Thymus (tissue), 11 donors: Measurements from ENCODE around the gene EEFSEC. TPM values are rescaled to one million over a fixed set of nuclear protein-coding genes. Genes with fewer than 3 reads are reported as not detected.

Source experiments
- DNase-seq, 9 donors: peaks; one replicate each; pipeline ENCODE4 v3.0.0-alpha.2; 2013; ENCODE audit warnings: low spot score in 9 of 9, low read depth in 6 of 9, missing footprints in 1 of 9
- H3K27ac ChIP-seq, 2 donors: one replicate each; pipeline ENCODE4 v1.5.1; 2013; ENCODE audit warnings: control low read depth in 1 of 2, low read depth in 1 of 2, low read length in 1 of 2, mild to moderate bottlenecking in 1 of 2, moderate library complexity in 1 of 2
- H3K27me3 ChIP-seq, 2 donors: one replicate each; pipeline ENCODE4 v1.5.1; 2013; ENCODE audit warnings: low read length in 1 of 2; ENCODE audit not compliant: control insufficient read depth in 2 of 2, insufficient read depth in 1 of 2
- H3K36me3 ChIP-seq, 2 donors: one replicate each; pipeline ENCODE4 v1.5.1; 2013; ENCODE audit warnings: low read length in 1 of 2, mild to moderate bottlenecking in 1 of 2, moderate library complexity in 1 of 2; ENCODE audit not compliant: control insufficient read depth in 2 of 2, insufficient read depth in 2 of 2
- H3K4me1 ChIP-seq, 2 donors: one replicate each; pipeline ENCODE4 v1.5.1; 2013; ENCODE audit warnings: low read length in 2 of 2; ENCODE audit not compliant: control insufficient read depth in 2 of 2, insufficient read depth in 2 of 2
- H3K4me3 ChIP-seq, 2 donors: one replicate each; pipeline ENCODE4 v1.5.1; 2013; ENCODE audit warnings: low read length in 2 of 2, control low read depth in 1 of 2, mild to moderate bottlenecking in 1 of 2
- H3K9me3 ChIP-seq, 2 donors: one replicate each; pipeline ENCODE4 v1.5.1; 2013; ENCODE audit warnings: low read length in 1 of 2, mild to moderate bottlenecking in 1 of 2; ENCODE audit not compliant: control insufficient read depth in 2 of 2, insufficient read depth in 1 of 2
- WGBS: extraction: QIAGEN DNeasy Blood & Tissue Kit; methylation state at CpG from one replicate; pipeline ENCODE4 v1.1.7; 2013; 5-methylcytosine and 5-hydroxymethylcytosine counted together
- polyA plus RNA-seq: library from polyadenylated mRNA; stranded (reverse); fragments of 200-250 nt; gene quantifications from one replicate; pipeline ENCODE4 v1.2.3, GENCODE V29; 2013
- total RNA-seq: library from RNA; stranded (reverse); fragments of 120-200 nt; gene quantifications from one replicate; pipeline ENCODE4 v1.2.4, GENCODE V29; 2013
- donor health status: healthy.

Gene EEFSEC
- total and polyA plus RNA-seq, 2 donors, result 6.5 to 13.1 TPM

GRCh38 chr3:128266453-128266852, 113.2 kb downstream of the EEFSEC start:
- Histone ChIP-seq H3K27ac (no peak overlapping the region), H3K4me3 (no peak overlapping the region), H3K27me3 (no peaks in the 10 kb centered on the region), H3K9me3 (peaks cover 0 to 4% of the 10 kb centered on the region in 2 donors), H3K36me3 (peaks cover 26 to 28% of the 10 kb centered on the region in 2 donors), H3K4me1 (no peaks in the 10 kb centered on the region)
- 98% methylated on average over 1 of the region's 1 CpG for WGBS
- no peak for DNase-seq

- 93% methylated on average over 4 of the region's 4 CpGs for WGBS
- Histone ChIP-seq H3K4me1 (no peaks in the 10 kb centered on the region), H3K4me3 (no peak overlapping the region), H3K36me3 (peaks cover 20 to 23% of the 10 kb centered on the region in 2 donors), H3K27ac (no peak overlapping the region), H3K27me3 (no peaks in the 10 kb centered on the region), H3K9me3 (peaks cover 0 to 4% of the 10 kb centered on the region in 2 donors)
- DNase-seq, result no peak
These were observed 114.3 kb downstream of the EEFSEC start for GRCh38 chr3:128267541-128267940.

GRCh38 chr3:128269006-128269775, 115.9 kb downstream of the EEFSEC start:
- no peak overlapping the region for H3K4me3 ChIP-seq
- no peaks in the 10 kb centered on the region for H3K27me3 ChIP-seq
- H3K4me1 ChIP-seq, result no peaks in the 10 kb centered on the region
- no peak overlapping the region for H3K27ac ChIP-seq
- H3K9me3 ChIP-seq, result peaks cover 0 to 4% of the 10 kb centered on the region in 2 donors
- WGBS, result 97% methylated on average over 11 of the region's 11 CpGs
- peaks cover 12 to 24% of the 10 kb centered on the region in 2 donors for H3K36me3 ChIP-seq
- DNase-seq, result no peak

- no peaks in the 10 kb centered on the region for H3K9me3 ChIP-seq
- no peak overlapping the region for H3K4me3 ChIP-seq
- DNase-seq, result no peak
- 94% methylated on average over 3 of the region's 3 CpGs for WGBS
- H3K27me3 ChIP-seq, result no peaks in the 10 kb centered on the region
- H3K4me1 ChIP-seq, result no peaks in the 10 kb centered on the region
- no peak overlapping the region for H3K27ac ChIP-seq
- peaks cover 10 to 19% of the 10 kb centered on the region in 2 donors for H3K36me3 ChIP-seq
These were observed 116.5 kb downstream of the EEFSEC start for GRCh38 chr3:128269796-128270195.

- Histone ChIP-seq H3K36me3 (peaks cover 2 to 19% of the 10 kb centered on the region in 2 donors), H3K4me3 (no peak overlapping the region), H3K27ac (no peak overlapping the region), H3K9me3 (no peaks in the 10 kb centered on the region), H3K27me3 (no peaks in the 10 kb centered on the region), H3K4me1 (no peaks in the 10 kb centered on the region)
- peak in 1 of 9 donors; percentile 10 for DNase-seq
- WGBS, result 98% methylated on average over 7 of the region's 7 CpGs
These were observed 117.5 kb downstream of the EEFSEC start for GRCh38 chr3:128270559-128271492.

- 96% methylated on average over 11 of the region's 11 CpGs for whole genome bisulfite sequencing
- H3K27me3 ChIP-seq, result no peaks in the 10 kb centered on the region
- H3K36me3 ChIP-seq, result peaks cover 2 to 13% of the 10 kb centered on the region in 2 donors
- H3K4me1 ChIP-seq, result no peaks in the 10 kb centered on the region
- H3K4me3 ChIP-seq, result no peak overlapping the region
- no peaks in the 10 kb centered on the region for H3K9me3 ChIP-seq
- DNase-seq, result no peak
- no peak overlapping the region for H3K27ac ChIP-seq
These were observed 118.5 kb downstream of the EEFSEC start for GRCh38 chr3:128271536-128272332.

GRCh38 chr3:128273109-128273840, 120.0 kb downstream of the EEFSEC start:
- Histone ChIP-seq H3K36me3 (peaks cover 2 to 13% of the 10 kb centered on the region in 2 donors), H3K27me3 (no peaks in the 10 kb centered on the region)
- WGBS, result 89% methylated on average over 5 of the region's 5 CpGs

GRCh38 chr3:128273841-128274573, 120.7 kb downstream of the EEFSEC start:
- Histone ChIP-seq H3K4me1 (peaks cover 0 to 3% of the 10 kb centered on the region in 2 donors), H3K27ac (no peak overlapping the region), H3K36me3 (peaks cover 2 to 11% of the 10 kb centered on the region in 2 donors), H3K4me3 (no peak overlapping the region), H3K27me3 (no peaks in the 10 kb centered on the region), H3K9me3 (no peaks in the 10 kb centered on the region)
- DNase-seq, result no peak
- WGBS, result 89% methylated on average over 11 of the region's 11 CpGs

More at GRCh38 chr3:128273109-128273840, 120.0 kb downstream of the EEFSEC start:
- Histone ChIP-seq H3K4me3 (no peak overlapping the region), H3K27ac (no peak overlapping the region), H3K4me1 (no peaks in the 10 kb centered on the region), H3K9me3 (no peaks in the 10 kb centered on the region)
- no peak for DNase-seq
